T follicular helper cell (primary cell): Measurements from ENCODE around the gene RET.

ENCODE experiments used
- DNase-seq: peaks from one replicate; pipeline ENCODE4 v3.0.0-alpha.2; 2020; ENCODE audit warnings: low read depth

Gene RET

GRCh38 chr10:43108951-43109350 lies 32.1 kb downstream of the RET start:
- DNase-seq: no peak

GRCh38 chr10:43109671-43110249 lies 32.9 kb downstream of the RET start:
- no peak for DNase-seq

GRCh38 chr10:43110338-43111071 lies 33.6 kb downstream of the RET start:
- no peak for DNase-seq

GRCh38 chr10:43111101-43111500 lies 34.2 kb downstream of the RET start:
- DNase-seq: no peak

GRCh38 chr10:43111921-43112607 lies 35.2 kb downstream of the RET start:
- DNase-seq: no peak

GRCh38 chr10:43112608-43112961 lies 35.7 kb downstream of the RET start:
- no peak for DNase-seq

GRCh38 chr10:43113201-43114087 lies 36.6 kb downstream of the RET start:
- DNase-seq: no peak

- no peak for DNase-seq
Measured at GRCh38 chr10:43114088-43114742, 37.3 kb downstream of the RET start.

- no peak for DNase-seq
Measured at GRCh38 chr10:43114743-43115611, 38.1 kb downstream of the RET start.

- no peak for DNase-seq
Measured at GRCh38 chr10:43115881-43116595, 39.2 kb downstream of the RET start.

- no peak for DNase-seq
Measured at GRCh38 chr10:43116596-43116995, 39.7 kb downstream of the RET start.

GRCh38 chr10:43117031-43117776 lies 40.3 kb downstream of the RET start:
- DNase-seq: no peak

GRCh38 chr10:43117777-43118583 lies 41.1 kb downstream of the RET start:
- no peak for DNase-seq

GRCh38 chr10:43118631-43119415 lies 42.0 kb downstream of the RET start:
- no peak for DNase-seq

- no peak for DNase-seq
Measured at GRCh38 chr10:43119416-43120115, 42.7 kb downstream of the RET start.

GRCh38 chr10:43120116-43120928 lies 43.5 kb downstream of the RET start:
- DNase-seq: no peak
